Activated CD8-positive, alpha-beta memory T cell treated with anti-CD3 and anti-CD28 coated beads, Interleukin-2, amount 50 U/mL, for 24 hours (primary cell): ENCODE measurements around the gene GNG12.

Source experiments
- DNase-seq: peaks from one replicate; pipeline ENCODE4 v3.0.0-alpha.2; 2020; ENCODE audit errors: extremely low read depth

GNG12 gene

DNA sequence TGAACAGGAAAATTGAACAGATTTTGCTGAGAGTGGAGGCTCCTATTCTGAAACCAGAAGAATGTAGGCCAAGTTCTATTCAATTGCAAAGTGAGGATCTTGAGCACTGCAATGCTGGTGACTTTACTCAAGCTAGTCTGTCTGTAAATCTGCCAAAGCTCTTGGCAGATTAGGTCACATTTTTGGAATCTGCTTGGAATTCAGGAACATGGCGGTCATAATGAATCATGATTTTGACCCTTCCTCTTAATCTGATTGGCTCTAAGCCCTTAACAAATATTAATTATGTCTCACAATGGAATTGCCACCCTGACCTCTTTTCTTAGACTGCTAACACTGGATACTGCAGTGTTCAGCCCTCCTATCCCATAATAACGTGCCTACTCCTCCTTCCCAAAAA is 7.2 kb upstream of the GNG12 start:
- DNase-seq: no peak

GRCh38 chr1:67839826-67840225 is 6.6 kb upstream of the GNG12 start:
- no peak for DNase-seq

DNA sequence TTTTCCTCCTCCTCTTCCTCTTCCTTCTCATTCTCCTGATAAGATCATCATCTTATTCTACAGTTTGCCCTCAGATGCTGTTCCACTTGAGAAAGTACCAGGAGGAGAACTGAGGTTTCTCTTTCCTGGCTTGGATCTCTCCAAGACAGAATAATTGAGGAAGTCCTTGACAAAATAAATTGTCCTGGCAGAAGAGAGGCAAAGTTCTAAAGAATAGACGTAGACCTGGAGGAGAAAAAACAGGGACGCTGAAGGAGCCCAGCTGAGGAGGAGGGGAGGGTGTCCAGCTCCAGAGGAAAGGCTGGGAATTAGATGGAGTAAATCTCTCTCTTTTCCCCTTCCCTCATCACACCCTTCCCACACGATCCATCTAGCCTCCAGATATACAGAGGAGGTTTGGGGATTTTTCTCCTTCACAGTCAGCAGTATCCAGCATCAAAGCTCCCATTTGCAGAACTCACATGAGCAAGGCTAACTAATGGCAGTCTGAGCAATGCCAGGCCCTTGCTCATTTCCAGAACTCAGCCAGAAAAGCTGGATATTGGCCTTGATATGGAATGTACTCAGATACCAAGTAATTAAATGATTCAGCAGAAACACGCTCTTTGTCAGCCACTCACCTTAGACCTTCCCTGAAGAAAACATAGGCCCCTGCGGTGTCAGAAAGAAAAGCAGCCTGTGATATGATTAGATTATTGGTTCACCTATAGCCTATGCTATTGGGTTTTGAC is 5.1 kb upstream of the GNG12 start:
- DNase-seq: no peak

GRCh38 chr1:67836769-67837168 is 3.5 kb upstream of the GNG12 start:
- DNase-seq: no peak

GRCh38 chr1:67835663-67836452 is 2.6 kb upstream of the GNG12 start:
- DNase-seq: no peak

DNA sequence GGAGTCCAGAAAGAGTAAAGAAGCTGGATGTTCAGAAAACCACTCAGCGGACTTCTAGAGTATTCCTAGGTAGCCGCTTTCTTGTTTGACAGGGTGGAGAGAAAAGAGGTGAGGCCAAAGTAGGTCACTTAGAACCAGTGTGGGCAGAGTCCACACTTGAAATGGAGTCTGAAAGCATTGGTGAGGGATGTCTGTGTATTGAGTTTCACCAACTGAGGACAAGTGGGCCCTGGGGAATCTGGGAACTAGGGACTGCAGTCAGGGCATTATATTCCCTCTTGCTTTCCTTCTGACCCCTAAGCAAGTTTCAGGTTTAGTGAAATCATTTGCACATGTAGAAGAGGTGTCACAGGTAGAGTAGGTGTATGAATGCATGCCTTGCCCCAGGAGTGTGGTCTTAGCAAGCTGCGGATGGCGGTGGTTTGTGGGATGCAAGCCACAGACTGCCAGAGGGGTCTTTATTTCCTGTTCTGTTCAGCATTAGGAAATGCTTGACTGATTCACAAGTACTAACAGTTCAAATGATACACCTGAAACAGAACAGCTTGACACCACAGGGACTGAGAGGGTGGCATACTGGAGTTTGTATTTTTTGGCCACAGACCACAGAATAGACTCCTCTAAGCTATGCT is 1.1 kb upstream of the GNG12 start:
- no peak for DNase-seq

DNA sequence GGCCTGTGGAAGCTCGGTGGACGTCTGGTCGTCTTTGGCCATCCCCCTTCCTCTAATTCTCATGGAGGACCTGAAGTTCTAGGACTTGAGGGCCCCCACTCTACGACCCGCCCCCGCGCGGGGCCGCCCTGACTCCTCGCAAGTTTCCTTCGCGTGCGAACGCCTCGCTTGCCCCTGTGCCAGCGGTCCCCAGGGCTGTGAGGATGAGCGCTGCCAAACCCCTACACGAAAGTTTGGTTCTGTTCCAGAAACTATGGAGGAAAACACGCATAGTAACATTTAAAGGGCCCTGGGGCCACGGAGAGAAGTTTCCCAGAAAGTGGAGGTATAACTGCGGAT is 304 bp upstream of the GNG12 start:
- no peak for DNase-seq

GRCh38 chr1:67831850-67832513 is 1.3 kb downstream of the GNG12 start:
- no peak for DNase-seq

- DNase-seq: no peak
Observed at GRCh38 chr1:67830928-67831830, 2.1 kb downstream of the GNG12 start.

DNA sequence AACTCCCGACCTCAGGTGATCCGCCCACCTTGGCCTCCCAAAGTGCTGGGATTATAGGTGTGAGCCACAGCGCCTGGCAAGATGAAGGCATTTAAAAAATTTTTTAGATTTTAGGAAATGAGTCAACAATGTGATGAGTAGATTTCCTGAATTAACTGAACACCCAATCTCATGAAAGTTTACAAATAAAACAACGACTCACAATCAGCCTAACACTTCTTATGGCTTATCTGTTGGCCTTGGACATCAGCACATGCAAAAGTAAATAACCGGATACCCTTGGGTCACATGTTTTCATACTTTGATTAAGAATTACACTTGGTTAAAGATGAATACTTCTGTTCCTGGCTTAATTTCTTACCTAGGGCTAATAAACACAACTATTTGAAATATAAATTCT is 3.0 kb downstream of the GNG12 start:
- no peak for DNase-seq

DNA sequence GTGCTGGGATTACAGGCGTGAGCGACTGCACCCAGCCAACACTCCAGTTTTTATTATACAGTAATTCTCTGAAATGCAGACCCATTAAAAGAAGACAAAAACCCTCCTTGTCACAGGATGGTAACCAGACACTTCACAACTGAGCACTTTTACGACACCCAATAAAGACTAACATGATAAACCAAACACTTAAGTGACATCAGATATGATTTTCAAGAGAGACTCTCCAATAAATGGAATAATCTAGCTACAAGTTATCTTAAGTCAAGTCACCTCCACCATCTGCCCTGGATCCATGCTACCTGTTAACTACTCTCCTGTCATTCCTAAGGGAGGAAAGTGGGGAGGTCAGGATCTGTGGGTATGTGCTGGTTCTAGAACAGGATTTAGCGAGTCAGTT is 5.6 kb downstream of the GNG12 start:
- DNase-seq: no peak

- DNase-seq: no peak
Observed at GRCh38 chr1:67825591-67825990, 7.7 kb downstream of the GNG12 start.

- DNase-seq: no peak
Observed at GRCh38 chr1:67824766-67825165, 8.5 kb downstream of the GNG12 start.

- DNase-seq: no peak
Observed at GRCh38 chr1:67823615-67824014, 9.7 kb downstream of the GNG12 start.

DNA sequence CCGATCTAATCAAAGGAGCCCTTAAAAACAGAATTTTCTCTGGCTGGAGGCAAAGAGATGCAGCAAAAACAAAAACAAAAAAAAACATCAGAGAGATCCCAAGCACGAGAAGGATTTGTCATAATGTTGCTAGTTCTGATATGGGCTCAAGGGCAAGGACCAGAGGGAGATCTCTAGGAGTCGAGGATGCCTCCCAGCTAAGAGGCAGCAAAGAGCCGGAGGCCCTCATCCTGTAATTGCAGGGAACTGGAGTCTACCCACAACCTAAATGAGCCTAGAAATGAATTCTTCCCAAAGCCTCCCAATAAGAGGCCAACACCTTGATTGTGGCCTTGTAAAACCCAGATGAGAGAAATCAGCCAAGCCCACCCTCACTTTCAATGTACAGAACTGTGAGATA is 12.0 kb downstream of the GNG12 start:
- DNase-seq: no peak

- no peak for DNase-seq
Observed at GRCh38 chr1:67818725-67819301, 14.5 kb downstream of the GNG12 start.

GRCh38 chr1:67818162-67818561 is 15.1 kb downstream of the GNG12 start:
- no peak for DNase-seq

DNA sequence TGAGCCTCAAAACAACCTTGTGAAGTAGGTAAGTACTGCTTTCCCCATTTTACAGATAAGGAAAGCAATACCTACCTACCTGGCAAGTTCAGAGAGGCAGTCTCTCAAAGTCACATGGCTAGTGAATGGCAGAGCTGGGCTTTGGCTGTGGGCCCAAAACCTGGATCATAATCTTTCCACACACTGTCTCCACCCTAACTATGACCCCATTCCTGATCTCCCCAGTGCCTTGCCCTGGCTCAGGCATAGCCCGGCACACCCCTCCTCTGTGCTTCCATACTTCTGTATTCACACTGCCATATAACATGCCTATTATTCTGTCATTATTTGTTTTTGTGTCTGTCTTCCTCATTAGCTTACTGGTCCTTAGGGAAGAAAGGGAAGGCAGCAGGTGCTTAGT is 15.9 kb downstream of the GNG12 start:
- DNase-seq: no peak

- no peak for DNase-seq
Observed at GRCh38 chr1:67816506-67816905, 16.8 kb downstream of the GNG12 start.

DNA sequence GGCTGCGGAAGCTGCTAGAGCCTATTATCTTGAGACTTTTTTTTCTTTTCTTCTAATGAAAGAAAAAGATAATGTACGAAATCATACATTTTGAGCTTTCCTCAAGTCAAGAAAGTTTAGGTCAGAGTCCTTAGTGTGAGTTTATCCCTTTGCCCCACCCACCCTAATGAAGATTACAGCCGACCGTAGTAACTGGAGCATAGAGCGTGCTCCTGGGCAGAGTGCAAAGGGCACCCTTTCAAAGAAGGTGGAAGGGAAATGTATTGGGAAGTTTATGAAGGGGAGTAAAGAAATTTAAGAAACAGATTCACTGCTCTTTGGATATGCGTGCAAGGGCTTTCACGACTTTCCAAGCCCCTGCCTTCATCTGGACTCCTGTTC is 17.2 kb downstream of the GNG12 start:
- no peak for DNase-seq
